Stimulated activated CD4-positive, alpha-beta T cell treated with anti-CD3 and anti-CD28 coated beads, Interleukin-15, amount 100 ng/mL, for 48 hours (primary cell): ENCODE data around the gene IGSF1.

Experiments used
- DNase-seq, 2 donors: peaks; one replicate each; pipeline ENCODE4 v3.0.0-alpha.2; 2020; ENCODE audit warnings: low read depth in 2 of 2

IGSF1 gene

GRCh38 chrX:131288738-131289511, at the start of gene IGSF1:
Gene IGSF1 (minus strand): TSS chrX:131289306. CDS start chrX:131286674, 2,632 bp downstream.
- no peak for DNase-seq

GRCh38 chrX:131332331-131332730, 43.2 kb upstream of the IGSF1 start:
- no peak for DNase-seq

- DNase-seq, result no peak
Observed at GRCh38 chrX:131331152-131331551, 42.0 kb upstream of the IGSF1 start.

- DNase-seq, result no peak
Observed at GRCh38 chrX:131330735-131331134, 41.6 kb upstream of the IGSF1 start.

- no peak for DNase-seq
Observed at GRCh38 chrX:131322651-131323050, 33.5 kb upstream of the IGSF1 start.

GRCh38 chrX:131317326-131317725, 28.2 kb upstream of the IGSF1 start:
- DNase-seq, result no peak

- DNase-seq, result no peak
Observed at GRCh38 chrX:131316260-131316659, 27.2 kb upstream of the IGSF1 start.

GRCh38 chrX:131308980-131309379, 19.9 kb upstream of the IGSF1 start:
- DNase-seq, result no peak

- no peak for DNase-seq
Observed at GRCh38 chrX:131306601-131307000, 17.5 kb upstream of the IGSF1 start.

- DNase-seq, result no peak
Observed at GRCh38 chrX:131305926-131306325, 16.8 kb upstream of the IGSF1 start.

GRCh38 chrX:131302701-131303100, 13.6 kb upstream of the IGSF1 start:
- no peak for DNase-seq

GRCh38 chrX:131301155-131301554, 12.0 kb upstream of the IGSF1 start:
- no peak for DNase-seq

GRCh38 chrX:131298846-131299245, 9.7 kb upstream of the IGSF1 start:
- no peak for DNase-seq

- DNase-seq, result no peak
Observed at GRCh38 chrX:131298036-131298435, 8.9 kb upstream of the IGSF1 start.

GRCh38 chrX:131289527-131289926, 421 bp upstream of the IGSF1 start:
- DNase-seq, result no peak

- DNase-seq, result no peak
Observed at GRCh38 chrX:131288188-131288587, 918 bp downstream of the IGSF1 start.

- DNase-seq, result no peak
Observed at GRCh38 chrX:131287560-131288179, 1.4 kb downstream of the IGSF1 start.

GRCh38 chrX:131279617-131280016, 9.5 kb downstream of the IGSF1 start:
- DNase-seq, result no peak

- DNase-seq, result no peak
Observed at GRCh38 chrX:131279197-131279596, 9.9 kb downstream of the IGSF1 start.

- no peak for DNase-seq
Observed at GRCh38 chrX:131277543-131278136, 11.5 kb downstream of the IGSF1 start.

- no peak for DNase-seq
Observed at GRCh38 chrX:131273011-131273410, 16.1 kb downstream of the IGSF1 start.

GRCh38 chrX:131271826-131272225, 17.3 kb downstream of the IGSF1 start:
- DNase-seq, result no peak

- no peak for DNase-seq
Observed at GRCh38 chrX:131271274-131271673, 17.8 kb downstream of the IGSF1 start.
